Right lung (tissue), 5 donors: ENCODE results near the gene SELENOS. TPM values are rescaled to one million over a fixed set of nuclear protein-coding genes. Genes with fewer than 3 reads are reported as not detected.
"Not testable (repeated sequence)": the region's sequence is repeated elsewhere in the genome, so short reads cannot be mapped to it uniquely, and the experiment has no call there.

Experiments used
- DNase-seq, 2 donors: peaks; one replicate each; pipeline ENCODE4 v3.0.0-alpha.2; 2013
- polyA plus RNA-seq, 5 donors: library from polyadenylated mRNA; unstranded; fragments of 120-200 nt; gene quantifications; one replicate each; pipeline versions ENCODE4 v1.2.1 to v1.2.3, GENCODE V29; 2013; ENCODE audit warnings: inconsistent platforms in 1 of 5, low replicate concordance in 1 of 5; ENCODE audit not compliant: insufficient read length in 5 of 5, insufficient read depth in 1 of 5

SELENOS gene
- polyA plus RNA-seq, 5 donors = 44.5 to 55.5 (median 47.3) TPM

GRCh38 chr15:101287342-101287741 is 10.1 kb upstream of the SELENOS start:
- DNase-seq = not testable (repeated sequence)

GRCh38 chr15:101286471-101287114 is 9.3 kb upstream of the SELENOS start:
- DNase-seq = no peak

- DNase-seq = no peak
These were observed 6.6 kb upstream of the SELENOS start for GRCh38 chr15:101283931-101284330.

- DNase-seq = no peak
These were observed 2.7 kb upstream of the SELENOS start for GRCh38 chr15:101280007-101280406.

GRCh38 chr15:101277943-101278564 is 769 bp upstream of the SELENOS start:
- DNase-seq = no peak

GRCh38 chr15:101276501-101277037 is 716 bp downstream of the SELENOS start:
- DNase-seq = no peak

- DNase-seq = no peak
These were observed 2.3 kb downstream of the SELENOS start for GRCh38 chr15:101275018-101275417.

GRCh38 chr15:101273534-101273933 is 3.8 kb downstream of the SELENOS start:
- no peak for DNase-seq

GRCh38 chr15:101272584-101272983 is 4.7 kb downstream of the SELENOS start:
- DNase-seq = no peak

GRCh38 chr15:101269479-101270223 is 7.6 kb downstream of the SELENOS start:
- DNase-seq = no peak

GRCh38 chr15:101267320-101268104 is 9.8 kb downstream of the SELENOS start:
- DNase-seq = no peak

- no peak for DNase-seq
These were observed 10.5 kb downstream of the SELENOS start for GRCh38 chr15:101266787-101267186.

GRCh38 chr15:101266034-101266433 is 11.3 kb downstream of the SELENOS start:
- DNase-seq = no peak

- DNase-seq = no peak
These were observed 12.2 kb downstream of the SELENOS start for GRCh38 chr15:101264911-101265641.

- no peak for DNase-seq
These were observed 13.3 kb downstream of the SELENOS start for GRCh38 chr15:101264011-101264410.

GRCh38 chr15:101262551-101262950 is 14.7 kb downstream of the SELENOS start:
- no peak for DNase-seq

GRCh38 chr15:101258238-101259144 is 18.8 kb downstream of the SELENOS start:
- peak in 1 of 2 donors; percentile 72 for DNase-seq

- DNase-seq = no peak
These were observed 20.5 kb downstream of the SELENOS start for GRCh38 chr15:101256757-101257156.

- DNase-seq = peak in 1 of 2 donors; percentile 56
These were observed 21.6 kb downstream of the SELENOS start for GRCh38 chr15:101255615-101256241.

- peak in 1 of 2 donors; percentile 54 for DNase-seq
These were observed 22.3 kb downstream of the SELENOS start for GRCh38 chr15:101255051-101255395.
